ENCODE data around the gene SUMO2. TPM values are rescaled to one million over a fixed set of nuclear protein-coding genes. Genes with fewer than 3 reads are reported as not detected.

SUMO2 gene
- total and polyA plus RNA-seq, 10 of the 15 experiments (the other 5 are each of a cell fraction or from before 2014, with no cell fraction given) = 163 to 803 (median 555) TPM

DNA sequence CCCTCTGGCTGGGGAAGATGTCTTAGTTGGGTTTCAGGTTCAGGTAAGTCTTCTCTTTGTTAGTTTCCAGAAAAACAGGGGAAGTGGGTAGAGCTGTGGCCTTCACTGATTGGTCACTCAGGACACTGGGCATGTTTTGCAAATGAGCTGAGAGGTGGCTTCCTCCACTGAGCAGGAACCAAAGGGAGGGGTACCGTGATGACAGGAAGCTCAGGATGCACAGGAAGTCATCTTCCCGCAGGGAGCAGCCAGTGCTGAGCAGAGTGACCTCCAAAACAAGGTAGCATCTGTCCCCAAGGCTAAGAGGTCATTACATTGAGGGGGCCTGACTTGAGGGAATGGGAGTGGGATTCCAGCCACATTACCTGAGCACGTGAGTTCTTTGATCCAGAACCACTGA lies 56.8 kb downstream of the SUMO2 start (continued):
- TF ChIP-seq REST (IDR thresholded peaks at IDR 0.05; ENCODE audit: low read depth, low read length) (no peak), HDAC2 (IDR thresholded peaks at IDR 0.05) (no peak), E2F4 (IDR thresholded peaks at IDR 0.05; ENCODE audit: low read depth, low read length) (no peak), CHD2 (IDR thresholded peaks at IDR 0.05; ENCODE audit: borderline replicate concordance, low read depth, low read length) (no peak)

- RAD21 ChIA-PET (ENCODE audit: unreplicated experiment) = interaction anchor here (1.0 to 2.3 kb wide), 3 partner anchors 11 to 163 kb away, joined by 3 to 13 read pairs (median 3); partner anchors contain the start of gene SLC16A5
- Histone ChIP-seq H3K27ac (ENCODE audit: control insufficient read depth, insufficient read depth) (no peak overlapping the region), H3K79me2 (ENCODE audit: control insufficient read depth, insufficient read depth, low read length) (no peaks in the 10 kb centered on the region; the same call in 1 of the 2 replicates), H3K9me3 (replicated peaks; ENCODE audit: control insufficient read depth, insufficient read depth, low read length) (no peaks in the 10 kb centered on the region), H3K36me3 (ENCODE audit: control insufficient read depth in 2 of 2, insufficient read depth in 2 of 2, low read length in 1 of 2) (peaks cover 3% of the 10 kb centered on the region in 2 experiments; a peak in 3 of 4 replicates), H2AFZ (ENCODE audit: control insufficient read depth, low read depth, low read length) (no peak overlapping the region), H3K4me1 (ENCODE audit: control insufficient read depth, insufficient read depth, low read length) (peaks cover 10% of the 10 kb centered on the region), H3K27me3 (replicated peaks in 1 of 2; ENCODE audit: control insufficient read depth in 2 of 2, insufficient read depth in 2 of 2, low read length in 1 of 2) (no peaks in the 10 kb centered on the region), H3K4me3 (no peak overlapping the region), H3K4me2 (ENCODE audit: control insufficient read depth, insufficient read depth) (no peak overlapping the region), H4K20me1 (ENCODE audit: control insufficient read depth, insufficient read depth) (no peaks in the 10 kb centered on the region), H3K9ac (ENCODE audit: control insufficient read depth, insufficient read depth, low read length) (no peak overlapping the region)
- WGBS (ENCODE audit: insufficient coverage, insufficient replicate concordance, low lambda C conversion rate, missing lambda C conversion rate) = 70% methylated on average over 4 of the region's 4 CpGs
- POLR2A ChIA-PET = no interaction called here
- in situ Hi-C loops (cut with MboI) (no loop called here), intact Hi-C loops (cut with micrococcal nuclease; ENCODE audit: unreplicated experiment) (loop anchor here (5.0 kb wide), 1 partner anchor 162 kb away; no protein-coding TSS in a partner anchor)
- DNase-seq (ENCODE audit: low read depth, low spot score) (no peak), FAIRE-seq (no peak), ATAC-seq (no peak)
- CTCF ChIA-PET = interaction anchor here (1.6 kb wide), 1 partner anchor 11 kb away, joined by 10 read pairs; no protein-coding TSS in a partner anchor
- BruUV-seq (replicated peaks) = no TSS peak
- TF ChIP-seq FOXK2 (IDR thresholded peaks at IDR 0.05) (no peak), POLR2A (IDR thresholded peaks at IDR 0.05; ENCODE audit: low read depth, low read length) (peak; percentile 37; the same call in 1 of the 2 replicates)
- SMC1A ChIA-PET (ENCODE audit: uncharacterized antibody, unreplicated experiment) = interaction anchor here (0.7 kb wide), 1 partner anchor 11 kb away, joined by 4 read pairs; no protein-coding TSS in a partner anchor
Measured at GRCh38 chr17:75124819-75125162, 58.0 kb downstream of the SUMO2 start.
